ENCODE results near the gene SLC35A4.
"Not testable (repeated sequence)": the region's sequence is repeated elsewhere in the genome, so short reads cannot be mapped to it uniquely, and the experiment has no call there.

Gene SLC35A4

GRCh38 chr5:140591747-140592372 is 27.2 kb downstream of the SLC35A4 start:
- no peak for DNase-seq

- not testable (repeated sequence) for DNase-seq
Observed at GRCh38 chr5:140593070-140593469, 28.4 kb downstream of the SLC35A4 start.

DNA sequence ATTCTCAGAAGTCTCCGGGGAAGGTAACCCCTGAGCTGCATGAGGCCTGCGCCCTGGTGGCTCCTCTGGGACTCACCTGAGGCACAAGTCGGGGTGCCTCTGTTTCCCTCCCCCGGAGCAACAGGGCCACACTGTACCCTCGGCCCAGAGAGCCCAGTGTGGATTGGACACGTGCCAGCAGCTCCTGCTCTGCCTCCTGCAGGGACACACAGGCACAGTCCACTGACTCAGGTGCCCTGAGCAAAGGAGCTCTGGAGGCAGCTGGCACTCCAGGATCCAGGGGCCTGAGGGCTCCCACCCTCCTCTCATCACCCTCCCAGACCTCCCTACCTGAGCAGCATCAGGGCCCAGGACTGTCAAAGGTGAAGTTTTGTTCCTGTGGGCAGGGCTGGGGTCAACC is 29.5 kb downstream of the SLC35A4 start:
- DNase-seq, result no peak

- no peak for DNase-seq
Observed at GRCh38 chr5:140595538-140596300, 31.1 kb downstream of the SLC35A4 start.

GRCh38 chr5:140596321-140596741 is 31.7 kb downstream of the SLC35A4 start:
- no peak for DNase-seq

DNA sequence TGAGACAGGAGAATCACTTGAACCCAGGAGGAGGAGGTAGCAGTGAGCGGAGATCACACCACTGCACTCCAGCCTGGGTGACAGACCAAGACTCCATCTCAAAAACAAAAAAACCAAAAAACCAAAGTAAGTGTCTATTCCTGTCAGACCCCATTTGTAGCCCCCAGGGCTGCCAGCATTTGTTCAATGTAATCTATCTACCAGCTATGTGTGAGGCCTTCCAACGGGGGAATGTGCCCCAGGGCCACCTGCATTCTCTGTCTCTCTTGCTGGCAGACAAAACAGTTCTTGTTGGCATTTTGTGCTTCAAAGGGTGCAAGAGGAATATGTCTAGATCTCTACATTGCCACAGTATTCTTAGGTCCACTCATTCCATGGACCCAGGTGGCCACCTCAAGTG is 34.2 kb downstream of the SLC35A4 start:
- DNase-seq, result no peak

DNA sequence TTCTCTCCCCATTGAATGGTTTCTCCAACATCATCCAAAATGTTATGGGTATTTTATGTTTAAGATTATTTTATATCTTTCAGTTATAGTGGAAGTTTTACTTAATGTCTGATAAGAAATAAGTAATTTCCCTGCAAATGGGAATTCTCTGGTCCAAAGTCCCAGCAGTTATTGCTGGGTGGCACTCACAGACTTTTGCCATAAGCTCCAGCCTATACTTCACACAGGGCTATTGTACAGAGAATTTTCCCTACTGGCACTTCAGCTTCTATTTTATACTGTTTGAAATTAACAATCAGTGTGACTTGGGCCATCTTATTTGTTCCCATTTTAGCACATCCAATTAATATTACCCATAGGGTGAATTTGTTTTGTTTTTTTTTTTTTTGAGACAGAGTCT is 35.5 kb downstream of the SLC35A4 start:
- DNase-seq, result no peak

GRCh38 chr5:140602147-140602546 is 37.5 kb downstream of the SLC35A4 start:
- DNase-seq, result no peak

- DNase-seq, result not testable (repeated sequence)
Observed at GRCh38 chr5:140603446-140603698, 38.7 kb downstream of the SLC35A4 start.

DNA sequence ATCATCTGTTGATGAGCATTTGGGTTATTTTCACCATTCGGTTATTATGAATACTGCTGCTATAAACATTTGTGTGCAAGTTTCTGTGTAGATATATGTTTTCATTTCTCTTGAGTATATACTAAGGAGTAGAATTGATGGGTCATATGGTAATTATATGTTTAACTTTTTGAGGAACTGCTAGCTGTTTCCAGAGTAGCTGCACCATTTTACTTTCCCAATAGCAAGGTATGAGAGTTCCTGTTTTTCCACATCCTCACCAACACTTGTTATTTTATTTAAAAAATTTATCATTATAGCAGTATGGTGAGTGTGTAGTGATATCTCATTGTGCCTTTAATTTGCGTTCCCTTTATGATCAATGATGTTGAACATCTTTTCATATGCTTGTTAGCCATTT is 39.1 kb downstream of the SLC35A4 start:
- DNase-seq, result no peak

DNA sequence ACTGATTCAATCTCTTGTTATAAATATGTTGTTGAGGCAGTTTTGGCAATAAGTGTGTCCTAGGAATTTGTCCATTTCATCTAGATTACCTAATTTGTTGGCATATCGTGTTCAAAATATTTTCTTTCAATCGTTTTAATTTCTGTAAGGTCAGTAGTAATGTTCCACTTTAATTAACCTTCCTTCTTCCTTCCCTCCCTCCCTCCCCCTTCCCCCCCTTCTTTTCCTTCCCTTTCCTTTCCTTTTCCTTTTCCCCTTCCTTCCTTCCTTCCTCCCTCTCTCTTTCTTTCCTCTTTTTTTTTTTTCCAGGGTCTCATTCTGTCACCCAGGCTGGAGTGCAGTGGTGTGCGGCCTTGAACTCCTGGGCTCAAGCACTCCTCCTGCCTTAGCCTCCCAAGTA is 41.3 kb downstream of the SLC35A4 start:
- DNase-seq, result no peak

GRCh38 chr5:140607031-140607430 is 42.4 kb downstream of the SLC35A4 start:
- no peak for DNase-seq

DNA sequence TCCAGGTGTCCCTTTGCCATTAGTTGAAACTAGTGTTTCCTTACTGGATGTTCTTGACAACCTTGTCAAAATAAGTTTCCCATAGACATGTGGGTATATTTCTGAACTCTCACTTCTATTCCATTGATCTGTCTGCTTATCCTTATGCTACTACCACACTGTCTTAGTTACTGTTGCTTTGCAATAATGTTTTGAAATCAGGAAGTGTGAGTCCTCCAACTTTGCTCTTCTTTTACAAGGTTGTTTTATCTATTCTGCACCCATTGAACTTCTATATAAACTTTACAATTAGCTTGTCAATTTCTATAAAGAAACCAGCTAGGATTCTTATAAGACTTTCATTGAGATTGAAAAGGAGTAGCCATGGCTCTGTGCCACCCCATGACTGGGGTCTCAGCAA is 44.1 kb downstream of the SLC35A4 start:
- DNase-seq, result no peak

GRCh38 chr5:140609126-140609525 is 44.5 kb downstream of the SLC35A4 start:
- DNase-seq, result no peak

DNA sequence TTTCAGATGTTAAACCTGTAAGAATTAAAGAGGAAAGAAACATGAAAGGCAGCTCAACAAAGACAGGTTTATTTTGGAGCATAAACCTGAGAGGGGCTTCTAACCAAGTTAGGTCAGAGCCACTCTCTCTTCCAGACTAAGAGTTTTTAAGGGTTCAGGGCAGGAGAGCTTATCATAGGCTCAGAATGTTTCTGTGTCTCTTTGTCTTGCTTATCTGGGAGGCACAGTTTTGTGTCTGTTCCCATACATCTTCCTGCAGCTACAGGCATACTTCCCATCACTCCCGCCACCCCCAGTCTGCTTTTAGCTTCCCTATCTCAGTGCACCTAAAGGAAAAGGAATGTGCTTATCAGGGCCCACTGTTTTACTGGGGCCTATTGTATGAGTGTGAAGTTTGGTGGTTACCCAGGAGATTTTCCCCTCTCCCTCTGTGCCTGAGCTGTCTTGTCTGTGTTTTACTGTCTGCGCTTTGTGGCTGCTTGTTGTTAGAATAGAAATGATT is 46.4 kb downstream of the SLC35A4 start:
- DNase-seq, result no peak
